ENCODE results near the gene DNAJA2.

The DNAJA2 gene

DNA sequence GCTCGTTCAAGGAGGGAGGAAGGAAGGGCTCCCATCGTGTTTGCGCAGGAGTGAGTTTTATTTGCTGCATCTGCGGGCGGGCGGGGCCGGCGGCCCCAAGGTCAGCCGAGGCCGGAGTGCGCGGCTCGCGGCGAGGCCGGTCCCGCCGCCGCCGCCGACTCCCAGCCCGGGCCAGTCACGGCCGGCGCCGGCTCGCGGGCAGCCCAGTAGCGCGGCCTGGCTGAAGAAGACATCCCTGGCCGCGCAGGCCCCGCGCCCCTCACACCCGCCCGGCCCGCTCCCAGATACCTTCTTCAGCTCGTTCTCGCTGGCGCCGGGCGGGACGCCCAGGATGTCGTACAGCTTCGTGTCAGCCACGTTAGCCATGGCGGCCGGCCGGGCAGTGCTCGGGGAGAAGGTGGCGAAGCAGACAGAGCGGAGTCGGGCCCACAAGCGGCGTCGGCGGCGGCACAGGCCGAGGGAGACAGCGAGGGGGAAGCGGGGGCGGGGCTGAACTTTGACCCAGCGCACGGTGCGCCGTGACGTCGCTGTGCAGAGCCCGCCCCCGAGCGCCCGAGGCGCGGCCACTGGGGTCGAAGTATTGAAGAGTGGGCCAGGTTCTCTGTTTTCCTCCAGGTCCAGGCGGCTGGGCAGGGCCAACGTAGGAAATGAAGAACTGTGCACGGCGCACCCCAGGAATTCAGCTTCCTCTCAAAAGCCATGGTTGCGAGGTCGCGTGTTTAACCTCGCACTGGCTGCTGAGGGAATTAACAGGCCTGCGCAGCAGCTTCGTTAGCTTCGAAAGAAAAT lies at the start of gene DNAJA2:
DNAJA2 (minus strand) TSS at position 468 of the 789 bp plus-strand sequence; CDS start at position 366, 102 bp downstream.
- POLR2A ChIA-PET, result interaction anchor here (1.6 kb wide), 1 partner anchor 10 kb away, joined by 4 read pairs; no protein-coding TSS in a partner anchor
- H3K4me1 ChIP-seq (ENCODE audit: control insufficient read depth, insufficient read depth, low read length), result peaks cover 4% of the 10 kb centered on the region; the same call in 1 of the 2 replicates
- H3K9me3 ChIP-seq (ENCODE audit: control insufficient read depth, insufficient read depth, low read depth, low read length), result no peaks in the 10 kb centered on the region
- CTCF ChIA-PET, result interaction anchor here (0.7 to 2.2 kb wide), 6 partner anchors 17 to 169 kb away, joined by 3 to 10 read pairs (median 4); partner anchors contain the start of gene NETO2
- H3K4me3 ChIP-seq (ENCODE audit: low read depth, low read length), result peak within 1 kb of the TSS; percentile 98
- peaks cover 26 to 29% of the 10 kb centered on the region in 2 experiments for H3K36me3 ChIP-seq (ENCODE audit: control insufficient read depth in 2 of 2, insufficient read depth in 1 of 2, low read length in 2 of 2)
- peak within 1 kb of the TSS; percentile 89 for H3K27ac ChIP-seq (ENCODE audit: extremely low read depth, low read depth, low read length)
- TF ChIP-seq, protein P1, sequence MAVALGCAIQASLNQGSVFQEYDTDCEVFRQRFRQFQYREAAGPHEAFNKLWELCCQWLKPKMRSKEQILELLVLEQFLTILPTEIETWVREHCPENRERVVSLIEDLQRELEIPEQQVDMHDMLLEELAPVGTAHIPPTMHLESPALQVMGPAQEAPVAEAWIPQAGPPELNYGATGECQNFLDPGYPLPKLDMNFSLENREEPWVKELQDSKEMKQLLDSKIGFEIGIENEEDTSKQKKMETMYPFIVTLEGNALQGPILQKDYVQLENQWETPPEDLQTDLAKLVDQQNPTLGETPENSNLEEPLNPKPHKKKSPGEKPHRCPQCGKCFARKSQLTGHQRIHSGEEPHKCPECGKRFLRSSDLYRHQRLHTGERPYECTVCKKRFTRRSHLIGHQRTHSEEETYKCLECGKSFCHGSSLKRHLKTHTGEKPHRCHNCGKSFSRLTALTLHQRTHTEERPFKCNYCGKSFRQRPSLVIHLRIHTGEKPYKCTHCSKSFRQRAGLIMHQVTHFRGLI (tag by site-specific recombination; IDR thresholded peaks at IDR 0.05), result 0 out of 2 replicates have a peak, but pooled peaks have one; percentile 38
- peak; percentile 32; the same call in 1 of the 2 replicates for TF ChIP-seq ZNF391 (tag by site-specific recombination; IDR thresholded peaks at IDR 0.05; ENCODE audit: borderline replicate concordance, low read depth)
- TF ChIP-seq, protein P2, sequence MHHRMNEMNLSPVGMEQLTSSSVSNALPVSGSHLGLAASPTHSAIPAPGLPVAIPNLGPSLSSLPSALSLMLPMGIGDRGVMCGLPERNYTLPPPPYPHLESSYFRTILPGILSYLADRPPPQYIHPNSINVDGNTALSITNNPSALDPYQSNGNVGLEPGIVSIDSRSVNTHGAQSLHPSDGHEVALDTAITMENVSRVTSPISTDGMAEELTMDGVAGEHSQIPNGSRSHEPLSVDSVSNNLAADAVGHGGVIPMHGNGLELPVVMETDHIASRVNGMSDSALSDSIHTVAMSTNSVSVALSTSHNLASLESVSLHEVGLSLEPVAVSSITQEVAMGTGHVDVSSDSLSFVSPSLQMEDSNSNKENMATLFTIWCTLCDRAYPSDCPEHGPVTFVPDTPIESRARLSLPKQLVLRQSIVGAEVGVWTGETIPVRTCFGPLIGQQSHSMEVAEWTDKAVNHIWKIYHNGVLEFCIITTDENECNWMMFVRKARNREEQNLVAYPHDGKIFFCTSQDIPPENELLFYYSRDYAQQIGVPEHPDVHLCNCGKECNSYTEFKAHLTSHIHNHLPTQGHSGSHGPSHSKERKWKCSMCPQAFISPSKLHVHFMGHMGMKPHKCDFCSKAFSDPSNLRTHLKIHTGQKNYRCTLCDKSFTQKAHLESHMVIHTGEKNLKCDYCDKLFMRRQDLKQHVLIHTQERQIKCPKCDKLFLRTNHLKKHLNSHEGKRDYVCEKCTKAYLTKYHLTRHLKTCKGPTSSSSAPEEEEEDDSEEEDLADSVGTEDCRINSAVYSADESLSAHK (tag by site-specific recombination; IDR thresholded peaks at IDR 0.05), result peak; percentile 38; the same call in 1 of the 2 replicates
- TF ChIP-seq, protein P3, sequence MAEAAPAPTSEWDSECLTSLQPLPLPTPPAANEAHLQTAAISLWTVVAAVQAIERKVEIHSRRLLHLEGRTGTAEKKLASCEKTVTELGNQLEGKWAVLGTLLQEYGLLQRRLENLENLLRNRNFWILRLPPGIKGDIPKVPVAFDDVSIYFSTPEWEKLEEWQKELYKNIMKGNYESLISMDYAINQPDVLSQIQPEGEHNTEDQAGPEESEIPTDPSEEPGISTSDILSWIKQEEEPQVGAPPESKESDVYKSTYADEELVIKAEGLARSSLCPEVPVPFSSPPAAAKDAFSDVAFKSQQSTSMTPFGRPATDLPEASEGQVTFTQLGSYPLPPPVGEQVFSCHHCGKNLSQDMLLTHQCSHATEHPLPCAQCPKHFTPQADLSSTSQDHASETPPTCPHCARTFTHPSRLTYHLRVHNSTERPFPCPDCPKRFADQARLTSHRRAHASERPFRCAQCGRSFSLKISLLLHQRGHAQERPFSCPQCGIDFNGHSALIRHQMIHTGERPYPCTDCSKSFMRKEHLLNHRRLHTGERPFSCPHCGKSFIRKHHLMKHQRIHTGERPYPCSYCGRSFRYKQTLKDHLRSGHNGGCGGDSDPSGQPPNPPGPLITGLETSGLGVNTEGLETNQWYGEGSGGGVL (tag by site-specific recombination; IDR thresholded peaks at IDR 0.05), result peak; percentile 44
- TF ChIP-seq ZNF837 (tag by site-specific recombination; IDR thresholded peaks at IDR 0.05), result no peak
- TF ChIP-seq HOXD13 (CRISPR knock-in tag; IDR thresholded peaks at IDR 0.05; ENCODE audit: borderline replicate concordance), result no peak
- TF ChIP-seq REPIN1 (tag by site-specific recombination; IDR thresholded peaks at IDR 0.05; ENCODE audit: low read depth), result no peak
- no peak; the same call in none of the 2 replicates for TF ChIP-seq GLIS1 (tag by site-specific recombination; IDR thresholded peaks at IDR 0.05)
- no peak for TF ChIP-seq ZNF626 (tag by site-specific recombination; IDR thresholded peaks at IDR 0.05)
- no peak for TF ChIP-seq ZNF670 (tag by site-specific recombination; IDR thresholded peaks at IDR 0.05; ENCODE audit: low read depth)
- TF ChIP-seq, protein P4, sequence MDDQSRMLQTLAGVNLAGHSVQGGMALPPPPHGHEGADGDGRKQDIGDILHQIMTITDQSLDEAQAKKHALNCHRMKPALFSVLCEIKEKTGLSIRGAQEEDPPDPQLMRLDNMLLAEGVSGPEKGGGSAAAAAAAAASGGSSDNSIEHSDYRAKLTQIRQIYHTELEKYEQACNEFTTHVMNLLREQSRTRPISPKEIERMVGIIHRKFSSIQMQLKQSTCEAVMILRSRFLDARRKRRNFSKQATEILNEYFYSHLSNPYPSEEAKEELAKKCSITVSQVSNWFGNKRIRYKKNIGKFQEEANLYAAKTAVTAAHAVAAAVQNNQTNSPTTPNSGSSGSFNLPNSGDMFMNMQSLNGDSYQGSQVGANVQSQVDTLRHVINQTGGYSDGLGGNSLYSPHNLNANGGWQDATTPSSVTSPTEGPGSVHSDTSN (CRISPR knock-in tag; IDR thresholded peaks at IDR 0.05), result peak; percentile 73
- TF ChIP-seq EGR2 (tag by site-specific recombination; IDR thresholded peaks at IDR 0.05; ENCODE audit: low read depth), result peak; percentile 72
- TF ChIP-seq ZSCAN23 (tag by site-specific recombination; IDR thresholded peaks at IDR 0.05), result 0 out of 2 replicates have a peak, but pooled peaks have one; percentile 13
- TF ChIP-seq, protein P5, sequence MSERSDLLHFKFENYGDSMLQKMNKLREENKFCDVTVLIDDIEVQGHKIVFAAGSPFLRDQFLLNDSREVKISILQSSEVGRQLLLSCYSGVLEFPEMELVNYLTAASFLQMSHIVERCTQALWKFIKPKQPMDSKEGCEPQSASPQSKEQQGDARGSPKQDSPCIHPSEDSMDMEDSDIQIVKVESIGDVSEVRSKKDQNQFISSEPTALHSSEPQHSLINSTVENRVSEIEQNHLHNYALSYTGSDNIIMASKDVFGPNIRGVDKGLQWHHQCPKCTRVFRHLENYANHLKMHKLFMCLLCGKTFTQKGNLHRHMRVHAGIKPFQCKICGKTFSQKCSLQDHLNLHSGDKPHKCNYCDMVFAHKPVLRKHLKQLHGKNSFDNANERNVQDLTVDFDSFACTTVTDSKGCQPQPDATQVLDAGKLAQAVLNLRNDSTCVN (tag by site-specific recombination; optimal IDR thresholded peaks at IDR 0.05), result peak; percentile 93
- peak; percentile 77 for TF ChIP-seq SP2 (tag by site-specific recombination; IDR thresholded peaks at IDR 0.05)
- no peak for TF ChIP-seq ZNF155 (tag by site-specific recombination; IDR thresholded peaks at IDR 0.05)
- TF ChIP-seq ZFP69B (tag by site-specific recombination; IDR thresholded peaks at IDR 0.05), result peak; percentile 91
- TF ChIP-seq, protein P6, sequence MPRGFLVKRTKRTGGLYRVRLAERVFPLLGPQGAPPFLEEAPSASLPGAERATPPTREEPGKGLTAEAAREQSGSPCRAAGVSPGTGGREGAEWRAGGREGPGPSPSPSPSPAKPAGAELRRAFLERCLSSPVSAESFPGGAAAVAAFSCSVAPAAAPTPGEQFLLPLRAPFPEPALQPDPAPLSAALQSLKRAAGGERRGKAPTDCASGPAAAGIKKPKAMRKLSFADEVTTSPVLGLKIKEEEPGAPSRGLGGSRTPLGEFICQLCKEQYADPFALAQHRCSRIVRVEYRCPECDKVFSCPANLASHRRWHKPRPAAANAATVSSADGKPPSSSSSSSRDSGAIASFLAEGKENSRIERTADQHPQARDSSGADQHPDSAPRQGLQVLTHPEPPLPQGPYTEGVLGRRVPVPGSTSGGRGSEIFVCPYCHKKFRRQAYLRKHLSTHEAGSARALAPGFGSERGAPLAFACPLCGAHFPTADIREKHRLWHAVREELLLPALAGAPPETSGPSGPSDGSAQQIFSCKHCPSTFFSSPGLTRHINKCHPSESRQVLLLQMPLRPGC (tag by site-specific recombination; IDR thresholded peaks at IDR 0.05), result 0 out of 2 replicates have a peak, but pooled peaks have one; percentile 37
- no peak for TF ChIP-seq TRIM28 (IDR thresholded peaks at IDR 0.05; ENCODE audit: borderline replicate concordance, low read length)
- TF ChIP-seq ZBTB1 (tag by site-specific recombination; IDR thresholded peaks at IDR 0.05), result no peak
- TF ChIP-seq ZNF211 (tag by site-specific recombination; IDR thresholded peaks at IDR 0.05; ENCODE audit: low read depth), result no peak
- no peak for TF ChIP-seq ZNF776 (tag by site-specific recombination; IDR thresholded peaks at IDR 0.05; ENCODE audit: borderline replicate concordance)
- TF ChIP-seq ZNF571 (tag by site-specific recombination; IDR thresholded peaks at IDR 0.05), result no peak
- TF ChIP-seq ZSCAN30 (tag by site-specific recombination; IDR thresholded peaks at IDR 0.05), result peak; percentile 41; the same call in 1 of the 2 replicates
- peak; percentile 92 for TF ChIP-seq KLF16 (tag by site-specific recombination; IDR thresholded peaks at IDR 0.05)
- peak; percentile 83 for TF ChIP-seq ZBTB20 (tag by site-specific recombination; IDR thresholded peaks at IDR 0.05)
- peak; percentile 25; the same call in 1 of the 2 replicates for TF ChIP-seq GLIS2 (tag by site-specific recombination; IDR thresholded peaks at IDR 0.05)

Measured in HEK293 (cell line).